Skeletal muscle satellite cell (primary cell): ENCODE data around the gene KRT3.

Source experiments
- H3K27me3 ChIP-seq: 2 replicates; pipeline ENCODE4 v1.7.0; 2013; ENCODE audit warnings: low read length; ENCODE audit not compliant: control insufficient read depth, insufficient read depth
- H3K36me3 ChIP-seq: 2 replicates; pipeline ENCODE4 v1.7.0; 2013; ENCODE audit warnings: mild to moderate bottlenecking, control low read depth, low read length; ENCODE audit not compliant: insufficient read depth
- H3K4me1 ChIP-seq: 2 replicates; pipeline ENCODE4 v1.7.0; 2013; ENCODE audit warnings: low read length; ENCODE audit not compliant: control insufficient read depth, insufficient read depth
- H3K4me2 ChIP-seq: 2 replicates; pipeline ENCODE4 v1.7.0; 2013; ENCODE audit warnings: mild to moderate bottlenecking, low read length
- H3K4me3 ChIP-seq: 2 replicates; pipeline ENCODE4 v1.7.0; 2013; ENCODE audit warnings: low read length
- H3K9ac ChIP-seq: 2 replicates; pipeline ENCODE4 v1.7.0; 2013; ENCODE audit warnings: mild to moderate bottlenecking, low read depth, low read length, moderate library complexity
- H3K9me3 ChIP-seq: replicated peaks from 2 replicates; pipeline ENCODE4 v1.7.0; 2013; ENCODE audit warnings: mild to moderate bottlenecking, control low read depth, low read length

Gene KRT3

GRCh38 chr12:52781399-52782082 is 14.4 kb downstream of the KRT3 start:
- no peak overlapping the region for H3K9ac ChIP-seq
- H3K4me3 ChIP-seq, result no peak overlapping the region
- H3K36me3 ChIP-seq, result no peaks in the 10 kb centered on the region
- H3K27me3 ChIP-seq, result peaks cover 64% of the 10 kb centered on the region
- no peaks in the 10 kb centered on the region for H3K9me3 ChIP-seq
- no peaks in the 10 kb centered on the region for H3K4me1 ChIP-seq
- H3K4me2 ChIP-seq, result no peak overlapping the region

GRCh38 chr12:52779914-52780313 is 16.0 kb downstream of the KRT3 start:
- no peak overlapping the region for H3K4me2 ChIP-seq
- H3K4me3 ChIP-seq, result no peak overlapping the region
- no peaks in the 10 kb centered on the region for H3K36me3 ChIP-seq
- H3K4me1 ChIP-seq, result no peaks in the 10 kb centered on the region
- H3K9ac ChIP-seq, result no peak overlapping the region
- no peaks in the 10 kb centered on the region for H3K9me3 ChIP-seq
- peaks cover 72% of the 10 kb centered on the region for H3K27me3 ChIP-seq

GRCh38 chr12:52778833-52779232 is 17.1 kb downstream of the KRT3 start:
- no peaks in the 10 kb centered on the region for H3K9me3 ChIP-seq
- H3K4me1 ChIP-seq, result no peaks in the 10 kb centered on the region
- H3K9ac ChIP-seq, result no peak overlapping the region
- H3K36me3 ChIP-seq, result no peaks in the 10 kb centered on the region
- no peak overlapping the region for H3K4me2 ChIP-seq
- H3K4me3 ChIP-seq, result no peak overlapping the region
- H3K27me3 ChIP-seq, result peaks cover 82% of the 10 kb centered on the region

GRCh38 chr12:52777566-52777965 is 18.4 kb downstream of the KRT3 start:
- H3K9me3 ChIP-seq, result no peaks in the 10 kb centered on the region

GRCh38 chr12:52776913-52777395 is 19.0 kb downstream of the KRT3 start, which contains the start of gene KRT76:
Gene KRT76, minus strand, starts transcription at chr12:52777345. Its CDS starts 54 bp downstream, at chr12:52777291.
- H3K9me3 ChIP-seq, result no peaks in the 10 kb centered on the region
- no peak within 1 kb of the TSS for H3K9ac ChIP-seq
- no peaks in the 10 kb centered on the region for H3K4me1 ChIP-seq
- no peaks in the 10 kb centered on the region for H3K36me3 ChIP-seq
- peaks cover 86% of the 10 kb centered on the region for H3K27me3 ChIP-seq
- no peak within 1 kb of the TSS for H3K4me3 ChIP-seq
- no peak within 1 kb of the TSS for H3K4me2 ChIP-seq

More at GRCh38 chr12:52777566-52777965, 18.4 kb downstream of the KRT3 start:
- Histone ChIP-seq H3K4me1 (no peaks in the 10 kb centered on the region), H3K4me2 (no peak overlapping the region), H3K4me3 (no peak overlapping the region), H3K27me3 (peaks cover 87% of the 10 kb centered on the region), H3K36me3 (no peaks in the 10 kb centered on the region), H3K9ac (no peak overlapping the region)

GRCh38 chr12:52776435-52776834 is 19.5 kb downstream of the KRT3 start:
- no peak overlapping the region for H3K9ac ChIP-seq
- peaks cover 86% of the 10 kb centered on the region for H3K27me3 ChIP-seq
- no peaks in the 10 kb centered on the region for H3K36me3 ChIP-seq
- no peaks in the 10 kb centered on the region for H3K9me3 ChIP-seq
- no peak overlapping the region for H3K4me3 ChIP-seq
- H3K4me2 ChIP-seq, result no peak overlapping the region
- no peaks in the 10 kb centered on the region for H3K4me1 ChIP-seq

- H3K4me3 ChIP-seq, result no peak overlapping the region
- peaks cover 77% of the 10 kb centered on the region for H3K27me3 ChIP-seq
- H3K4me2 ChIP-seq, result no peak overlapping the region
- H3K4me1 ChIP-seq, result no peaks in the 10 kb centered on the region
- H3K9me3 ChIP-seq, result no peaks in the 10 kb centered on the region
- H3K36me3 ChIP-seq, result no peaks in the 10 kb centered on the region
- H3K9ac ChIP-seq, result no peak overlapping the region
Observed at GRCh38 chr12:52774629-52775250, 21.2 kb downstream of the KRT3 start.

GRCh38 chr12:52772772-52773171 is 23.1 kb downstream of the KRT3 start:
- Histone ChIP-seq H3K9me3 (no peaks in the 10 kb centered on the region), H3K4me1 (no peaks in the 10 kb centered on the region), H3K27me3 (peaks cover 68% of the 10 kb centered on the region), H3K4me2 (no peak overlapping the region), H3K9ac (no peak overlapping the region), H3K4me3 (no peak overlapping the region), H3K36me3 (no peaks in the 10 kb centered on the region)

GRCh38 chr12:52772188-52772587 is 23.7 kb downstream of the KRT3 start:
- Histone ChIP-seq H3K4me2 (no peak overlapping the region), H3K9ac (no peak overlapping the region), H3K4me1 (no peaks in the 10 kb centered on the region), H3K27me3 (peaks cover 67% of the 10 kb centered on the region), H3K9me3 (no peaks in the 10 kb centered on the region), H3K4me3 (no peak overlapping the region), H3K36me3 (no peaks in the 10 kb centered on the region)

- Histone ChIP-seq H3K9ac (no peak overlapping the region), H3K36me3 (no peaks in the 10 kb centered on the region), H3K9me3 (no peaks in the 10 kb centered on the region), H3K4me1 (no peaks in the 10 kb centered on the region), H3K4me2 (no peak overlapping the region), H3K4me3 (no peak overlapping the region), H3K27me3 (peaks cover 71% of the 10 kb centered on the region)
Observed at GRCh38 chr12:52771505-52771904, 24.4 kb downstream of the KRT3 start.

- H3K27me3 ChIP-seq, result peaks cover 72% of the 10 kb centered on the region
- no peak overlapping the region for H3K4me2 ChIP-seq
- no peaks in the 10 kb centered on the region for H3K4me1 ChIP-seq
- H3K4me3 ChIP-seq, result no peak overlapping the region
- H3K9me3 ChIP-seq, result no peaks in the 10 kb centered on the region
- H3K36me3 ChIP-seq, result no peaks in the 10 kb centered on the region
- H3K9ac ChIP-seq, result no peak overlapping the region
Observed at GRCh38 chr12:52771088-52771487, 24.8 kb downstream of the KRT3 start.

- Histone ChIP-seq H3K4me1 (no peaks in the 10 kb centered on the region), H3K36me3 (no peaks in the 10 kb centered on the region), H3K9me3 (no peaks in the 10 kb centered on the region), H3K4me3 (no peak overlapping the region), H3K27me3 (peaks cover 66% of the 10 kb centered on the region), H3K9ac (no peak overlapping the region), H3K4me2 (no peak overlapping the region)
Observed at GRCh38 chr12:52769946-52770345, 26.0 kb downstream of the KRT3 start.
